ES-I3 (cell line): ENCODE data around the gene ZNF385B.
"Not testable (repeated sequence)": the region's sequence is repeated elsewhere in the genome, so short reads cannot be mapped to it uniquely, and the experiment has no call there.

ENCODE experiments used
- H3K36me3 ChIP-seq: 2 replicates; pipeline ENCODE4 v1.6.1; 2013; ENCODE audit warnings: mild to moderate bottlenecking, low read length, control low read depth, moderate library complexity; ENCODE audit not compliant: insufficient read depth
- H3K4me1 ChIP-seq: 2 replicates; pipeline ENCODE4 v1.6.1; 2013; ENCODE audit warnings: mild to moderate bottlenecking, control low read depth, low read length; ENCODE audit not compliant: insufficient read depth
- H3K9ac ChIP-seq: 2 replicates; pipeline ENCODE4 v1.6.1; 2013; ENCODE audit warnings: low read depth, mild to moderate bottlenecking, low read length, moderate library complexity
- H3K9me3 ChIP-seq: 2 replicates; pipeline ENCODE4 v1.6.1; 2013; ENCODE audit warnings: mild to moderate bottlenecking, low read length, moderate library complexity; ENCODE audit not compliant: control insufficient read depth, insufficient read depth

Gene ZNF385B

GRCh38 chr2:179650420-179650819, 211.0 kb downstream of the ZNF385B start:
- no peak overlapping the region for H3K9ac ChIP-seq
- no peaks in the 10 kb centered on the region for H3K4me1 ChIP-seq
- H3K36me3 ChIP-seq: no peaks in the 10 kb centered on the region; the same call in 1 of the 2 replicates
- no peaks in the 10 kb centered on the region for H3K9me3 ChIP-seq

DNA sequence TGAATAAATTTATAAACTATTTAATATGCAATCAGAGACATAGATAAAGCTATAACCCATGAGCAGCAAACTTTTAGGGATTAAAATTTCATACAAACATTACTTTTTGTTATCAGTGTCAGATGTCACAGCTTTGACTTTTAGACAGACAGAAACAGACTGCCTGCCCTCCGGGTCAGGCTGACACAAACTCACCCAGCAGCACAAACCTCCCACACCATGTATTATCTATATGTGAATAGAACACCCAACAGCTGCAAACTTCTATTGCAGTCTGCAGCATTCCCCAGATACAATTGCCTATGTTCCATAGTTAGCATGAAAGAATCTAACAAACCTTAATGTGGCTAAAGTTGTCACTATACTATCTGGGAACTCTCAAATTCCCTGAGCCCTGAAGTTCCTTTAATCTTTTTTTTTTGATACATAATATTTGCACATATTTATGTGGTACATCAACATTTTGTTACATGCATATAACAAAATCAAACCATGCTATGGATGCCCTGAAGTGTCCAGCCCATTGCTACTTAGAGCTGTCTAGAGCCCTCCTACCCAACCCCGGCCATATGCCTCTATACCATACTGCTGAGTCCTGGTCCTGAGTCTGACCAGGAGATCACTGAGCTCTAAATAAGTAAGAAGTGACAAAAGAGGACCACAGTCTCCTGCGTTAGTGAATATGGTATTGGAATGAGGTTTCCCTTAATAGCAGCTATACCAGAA, 214.4 kb downstream of the ZNF385B start:
- H3K9me3 ChIP-seq: no peaks in the 10 kb centered on the region
- H3K4me1 ChIP-seq: no peaks in the 10 kb centered on the region
- H3K36me3 ChIP-seq: no peaks in the 10 kb centered on the region; the same call in 1 of the 2 replicates
- H3K9ac ChIP-seq: no peak overlapping the region

DNA sequence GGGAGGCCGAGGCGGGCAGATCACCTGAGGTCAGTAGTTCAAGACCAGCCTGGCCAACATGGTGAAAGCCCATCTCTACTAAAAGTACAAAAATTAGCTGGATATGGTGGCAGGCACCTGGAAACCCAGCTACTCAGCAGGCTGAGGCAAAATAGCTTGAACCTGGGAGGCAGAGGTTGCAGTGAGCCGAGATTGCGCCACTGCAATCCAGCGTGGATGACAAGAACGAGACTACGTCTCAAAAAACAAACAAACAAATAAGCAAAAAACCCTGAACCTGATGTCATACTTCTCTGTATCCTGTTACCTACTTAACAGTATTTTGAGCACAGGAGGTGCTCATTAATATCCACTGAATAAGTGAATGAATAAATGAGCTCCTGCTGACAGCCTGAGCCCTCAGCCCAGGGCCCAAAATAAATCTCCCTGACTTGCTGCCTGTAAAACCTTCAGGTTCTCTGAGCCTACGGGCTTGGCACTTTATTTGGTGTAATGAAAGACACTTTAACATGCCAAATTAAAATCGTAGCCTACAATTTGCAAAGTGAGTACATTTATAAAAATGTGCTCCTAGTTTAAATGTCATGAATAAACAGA, 215.1 kb downstream of the ZNF385B start:
- H3K9me3 ChIP-seq: no peaks in the 10 kb centered on the region
- H3K9ac ChIP-seq: no peak overlapping the region
- no peaks in the 10 kb centered on the region for H3K4me1 ChIP-seq
- no peaks in the 10 kb centered on the region for H3K36me3 ChIP-seq

DNA sequence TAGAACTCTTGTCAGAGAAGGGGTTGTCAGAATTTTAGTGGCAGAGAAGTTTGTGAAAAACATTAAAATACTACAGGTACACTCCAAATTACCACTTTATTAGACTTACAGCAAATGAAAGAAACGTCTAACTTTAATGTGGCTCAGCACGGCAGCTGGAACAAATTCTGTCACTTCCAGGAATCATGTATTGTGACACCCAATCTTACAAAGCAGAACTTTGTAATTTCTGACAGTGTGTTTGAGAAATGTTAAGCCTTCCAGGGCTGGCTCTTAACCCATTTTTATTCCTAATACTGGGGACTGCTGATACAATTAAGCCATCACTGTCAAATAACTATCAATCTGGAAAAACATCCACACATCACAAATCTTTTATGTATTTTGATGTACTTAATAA, 216.4 kb downstream of the ZNF385B start:
- Histone ChIP-seq H3K9me3 (no peaks in the 10 kb centered on the region), H3K36me3 (no peaks in the 10 kb centered on the region), H3K9ac (no peak overlapping the region), H3K4me1 (no peaks in the 10 kb centered on the region)

GRCh38 chr2:179642462-179642861, 218.9 kb downstream of the ZNF385B start:
- H3K36me3 ChIP-seq: no peaks in the 10 kb centered on the region
- H3K9me3 ChIP-seq: no peaks in the 10 kb centered on the region
- no peak overlapping the region for H3K9ac ChIP-seq
- no peaks in the 10 kb centered on the region for H3K4me1 ChIP-seq

DNA sequence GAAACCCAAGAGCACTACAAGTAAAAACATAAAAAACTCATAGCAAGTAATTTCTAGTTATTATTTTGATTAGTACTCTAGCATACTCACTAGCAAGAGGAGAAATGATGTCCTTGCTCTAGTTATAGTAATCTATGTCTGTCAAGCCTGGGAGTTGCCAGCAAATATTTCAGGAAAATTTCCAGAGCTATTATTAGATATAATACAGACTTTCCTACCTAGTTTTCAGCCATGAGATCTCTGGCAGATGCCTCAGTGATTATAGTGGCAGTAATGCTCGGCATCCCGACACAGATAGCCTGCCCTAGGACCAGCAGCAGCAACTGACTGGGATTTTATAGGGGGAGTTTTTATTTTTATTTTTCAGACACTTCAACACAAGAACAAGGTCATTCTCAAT, 224.4 kb downstream of the ZNF385B start:
- no peaks in the 10 kb centered on the region for H3K9me3 ChIP-seq
- no peaks in the 10 kb centered on the region for H3K36me3 ChIP-seq
- H3K9ac ChIP-seq: no peak overlapping the region
- no peaks in the 10 kb centered on the region for H3K4me1 ChIP-seq

- H3K9me3 ChIP-seq: no peaks in the 10 kb centered on the region
- H3K4me1 ChIP-seq: no peaks in the 10 kb centered on the region
- H3K36me3 ChIP-seq: no peaks in the 10 kb centered on the region
- H3K9ac ChIP-seq: no peak overlapping the region
Observed at GRCh38 chr2:179636100-179636980, 225.1 kb downstream of the ZNF385B start.

DNA sequence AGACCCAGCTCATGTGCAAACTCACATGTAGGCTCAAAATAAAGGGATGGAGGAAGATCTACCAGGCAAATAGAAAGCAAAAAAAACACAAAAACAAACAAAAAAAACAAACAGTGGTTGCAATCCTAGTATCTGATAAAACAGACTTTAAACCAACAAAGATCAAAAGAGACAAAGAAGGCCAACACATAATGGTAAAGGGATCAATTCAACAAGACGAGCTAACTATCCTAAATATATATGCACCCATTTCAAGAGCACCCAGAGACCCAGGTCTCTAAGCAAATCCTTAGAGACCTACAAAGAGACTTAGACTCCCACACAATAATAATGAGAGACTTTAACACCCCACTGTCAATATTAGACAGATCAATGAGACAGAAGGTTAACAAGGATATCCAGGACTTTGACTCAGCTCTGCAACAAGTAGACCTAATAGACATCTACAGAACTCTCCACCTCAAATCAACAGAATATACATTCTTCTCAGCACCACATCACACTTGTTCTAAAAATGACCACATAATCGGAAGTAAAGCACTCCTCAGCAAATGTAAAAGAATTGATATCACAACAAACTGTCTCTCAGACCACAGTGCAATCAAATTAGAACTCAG, 229.5 kb downstream of the ZNF385B start:
- H3K36me3 ChIP-seq, H3K9ac ChIP-seq, H3K9me3 ChIP-seq, H3K4me1 ChIP-seq: not testable (repeated sequence)

GRCh38 chr2:179629776-179630175, 231.6 kb downstream of the ZNF385B start:
- H3K9me3 ChIP-seq, H3K9ac ChIP-seq, H3K4me1 ChIP-seq, H3K36me3 ChIP-seq: not testable (repeated sequence)

GRCh38 chr2:179626261-179626660, 235.2 kb downstream of the ZNF385B start:
- H3K4me1 ChIP-seq: 0 out of 2 replicates have a peak, but pooled peaks cover 8% of the 10 kb centered on the region
- H3K9me3 ChIP-seq: no peaks in the 10 kb centered on the region
- H3K36me3 ChIP-seq: no peaks in the 10 kb centered on the region
- H3K9ac ChIP-seq: no peak overlapping the region

DNA sequence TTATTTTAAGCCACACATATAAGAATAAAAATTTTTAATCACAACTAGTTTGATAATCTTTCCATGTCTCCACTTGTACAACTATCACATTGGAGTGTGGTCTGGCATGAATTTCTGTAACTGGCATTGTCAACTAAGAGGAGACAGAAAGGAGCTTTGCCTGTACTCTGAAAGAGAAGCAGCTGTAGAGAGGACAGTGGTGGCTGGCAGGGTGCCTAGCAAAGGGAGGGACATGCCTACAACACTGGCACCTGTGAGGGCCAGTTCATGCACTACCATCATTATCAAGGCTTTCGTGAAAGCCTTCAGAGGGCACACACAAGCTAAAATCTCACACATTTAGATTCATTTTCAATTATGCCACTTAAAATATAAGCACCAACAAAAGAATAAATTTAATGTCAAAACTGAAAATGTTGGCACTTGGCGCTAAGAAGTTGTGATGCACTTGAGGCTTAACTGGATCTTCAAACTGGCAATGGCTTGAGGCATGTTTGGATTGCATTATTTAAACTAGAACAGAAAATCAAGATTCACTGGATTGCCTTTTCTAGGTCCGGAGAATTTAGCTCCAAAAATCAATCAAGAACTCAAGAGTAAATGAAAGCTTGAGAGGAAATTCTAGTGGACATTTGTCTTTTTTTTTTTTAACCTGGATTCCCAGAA, 238.6 kb downstream of the ZNF385B start:
- H3K4me1 ChIP-seq: no peaks in the 10 kb centered on the region
- no peaks in the 10 kb centered on the region for H3K36me3 ChIP-seq

GRCh38 chr2:179622112-179622511, 239.3 kb downstream of the ZNF385B start:
- no peaks in the 10 kb centered on the region for H3K4me1 ChIP-seq
- no peaks in the 10 kb centered on the region for H3K9me3 ChIP-seq
- H3K36me3 ChIP-seq: no peaks in the 10 kb centered on the region

More for the DNA sequence above, 238.6 kb downstream of the ZNF385B start:
- Histone ChIP-seq H3K9ac (no peak overlapping the region), H3K9me3 (no peaks in the 10 kb centered on the region)

GRCh38 chr2:179619947-179620467, 241.4 kb downstream of the ZNF385B start:
- Histone ChIP-seq H3K4me1 (no peaks in the 10 kb centered on the region), H3K9ac (no peak overlapping the region), H3K9me3 (no peaks in the 10 kb centered on the region), H3K36me3 (no peaks in the 10 kb centered on the region)

More at GRCh38 chr2:179622112-179622511, 239.3 kb downstream of the ZNF385B start:
- no peak overlapping the region for H3K9ac ChIP-seq

DNA sequence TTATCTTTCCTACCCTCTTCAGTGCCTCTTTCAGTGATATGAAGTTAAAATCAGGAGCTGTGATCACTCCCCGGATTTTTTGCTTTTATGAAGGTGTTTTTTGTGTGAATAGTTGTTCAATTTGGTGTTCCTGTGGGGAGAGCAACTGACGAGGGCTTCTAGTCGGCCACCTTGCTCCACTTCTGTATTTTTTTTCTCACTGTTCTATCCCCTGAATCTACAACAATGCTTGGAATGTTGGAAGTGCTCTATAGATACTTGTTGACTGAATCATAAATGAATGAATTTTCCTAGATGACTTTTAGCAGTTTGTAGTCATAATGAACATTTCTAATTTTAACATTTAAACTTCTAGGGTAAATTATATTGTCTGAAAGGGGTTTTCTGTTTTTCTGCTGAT, 247.3 kb downstream of the ZNF385B start:
- Histone ChIP-seq H3K36me3 (no peaks in the 10 kb centered on the region), H3K9me3 (no peaks in the 10 kb centered on the region), H3K4me1 (no peaks in the 10 kb centered on the region), H3K9ac (no peak overlapping the region)
